Measurements from ENCODE around the gene PSMB4.

The PSMB4 gene

DNA sequence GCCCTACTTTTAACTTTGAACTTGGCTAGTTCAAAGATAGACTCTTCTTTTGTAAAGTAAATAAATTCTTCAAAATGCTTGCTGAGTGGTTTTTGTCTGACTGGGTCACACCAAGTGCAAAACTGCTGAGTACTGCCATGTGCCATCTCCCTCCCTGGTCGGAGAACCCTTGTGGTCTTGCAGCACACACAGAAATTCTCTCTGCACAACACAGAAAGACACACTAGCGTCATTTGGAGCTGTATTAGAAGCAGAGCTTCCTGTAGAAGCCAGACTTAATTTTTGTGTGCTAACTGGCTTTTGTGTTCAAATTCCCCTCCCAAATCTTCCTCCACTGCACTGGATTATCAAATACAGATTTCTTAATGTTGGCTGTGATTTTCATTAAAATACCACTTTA lies 2.5 kb downstream of the PSMB4 start:
- peaks cover 20% of the 10 kb centered on the region for H3K79me2 ChIP-seq (ENCODE audit: insufficient read depth, low read length)
- H3K27ac ChIP-seq (ENCODE audit: low read depth, low read length), result no peak overlapping the region
- no peaks in the 10 kb centered on the region for H3K9me3 ChIP-seq (ENCODE audit: insufficient read depth, low read length)
- H3K4me3 ChIP-seq (ENCODE audit: insufficient read depth, low read length, poor library complexity, severe bottlenecking), result no peak overlapping the region
- no peak overlapping the region for H3K4me2 ChIP-seq (ENCODE audit: low read depth, low read length, poor library complexity, severe bottlenecking)
- no peaks in the 10 kb centered on the region for H4K20me1 ChIP-seq (ENCODE audit: low read depth, low read length)
- peaks cover 3% of the 10 kb centered on the region; the same call in 1 of the 2 replicates for H3K36me3 ChIP-seq (ENCODE audit: low read length)
- peaks cover 35% of the 10 kb centered on the region for H3F3A ChIP-seq (ENCODE audit: insufficient read depth)
- TF ChIP-seq, protein P1, sequence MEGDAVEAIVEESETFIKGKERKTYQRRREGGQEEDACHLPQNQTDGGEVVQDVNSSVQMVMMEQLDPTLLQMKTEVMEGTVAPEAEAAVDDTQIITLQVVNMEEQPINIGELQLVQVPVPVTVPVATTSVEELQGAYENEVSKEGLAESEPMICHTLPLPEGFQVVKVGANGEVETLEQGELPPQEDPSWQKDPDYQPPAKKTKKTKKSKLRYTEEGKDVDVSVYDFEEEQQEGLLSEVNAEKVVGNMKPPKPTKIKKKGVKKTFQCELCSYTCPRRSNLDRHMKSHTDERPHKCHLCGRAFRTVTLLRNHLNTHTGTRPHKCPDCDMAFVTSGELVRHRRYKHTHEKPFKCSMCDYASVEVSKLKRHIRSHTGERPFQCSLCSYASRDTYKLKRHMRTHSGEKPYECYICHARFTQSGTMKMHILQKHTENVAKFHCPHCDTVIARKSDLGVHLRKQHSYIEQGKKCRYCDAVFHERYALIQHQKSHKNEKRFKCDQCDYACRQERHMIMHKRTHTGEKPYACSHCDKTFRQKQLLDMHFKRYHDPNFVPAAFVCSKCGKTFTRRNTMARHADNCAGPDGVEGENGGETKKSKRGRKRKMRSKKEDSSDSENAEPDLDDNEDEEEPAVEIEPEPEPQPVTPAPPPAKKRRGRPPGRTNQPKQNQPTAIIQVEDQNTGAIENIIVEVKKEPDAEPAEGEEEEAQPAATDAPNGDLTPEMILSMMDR (IDR thresholded peaks at IDR 0.05; ENCODE audit: insufficient read depth, low read length, poor library complexity, severe bottlenecking), result no peak
- no peak for TF ChIP-seq EZH2phosphoT487 (conservative IDR thresholded peaks at IDR 0.05; ENCODE audit: low read length)
- no peak overlapping the region for H2AFZ ChIP-seq (ENCODE audit: low read depth, low read length, severe bottlenecking)
- H3K27me3 ChIP-seq (ENCODE audit: low read length), result no peaks in the 10 kb centered on the region
- H3K9ac ChIP-seq (ENCODE audit: low read length), result no peak overlapping the region
- no peaks in the 10 kb centered on the region for H3K9me2 ChIP-seq (replicated peaks; ENCODE audit: insufficient read depth, low read length)

DNA sequence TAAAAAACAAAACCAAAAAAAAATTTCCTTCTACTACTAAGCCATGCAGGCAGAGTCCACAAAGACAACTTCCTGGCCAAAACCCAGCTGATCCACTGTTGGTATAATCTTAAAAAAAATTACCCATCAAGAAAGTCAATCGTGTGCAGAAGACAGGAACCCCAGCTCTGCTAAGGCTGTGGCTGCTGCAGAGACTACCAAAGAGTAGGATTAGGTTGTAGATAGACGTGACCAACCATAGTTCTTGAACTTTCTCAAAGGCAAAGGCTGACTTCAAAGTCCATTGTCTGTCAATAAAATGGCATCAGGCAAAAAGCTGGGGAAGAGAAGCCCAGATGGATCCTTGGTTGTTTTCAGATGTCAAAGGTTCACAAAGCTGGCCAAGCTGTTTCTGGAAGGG lies 3.4 kb downstream of the PSMB4 start:
- Histone ChIP-seq H3K4me2 (ENCODE audit: low read depth, low read length, poor library complexity, severe bottlenecking) (no peak overlapping the region), H3K9me3 (ENCODE audit: insufficient read depth, low read length) (no peaks in the 10 kb centered on the region), H3K9me2 (replicated peaks; ENCODE audit: insufficient read depth, low read length) (no peaks in the 10 kb centered on the region), H3K27me3 (ENCODE audit: low read length) (no peaks in the 10 kb centered on the region), H3K9ac (ENCODE audit: low read length) (no peak overlapping the region), H3K79me2 (ENCODE audit: insufficient read depth, low read length) (peaks cover 20% of the 10 kb centered on the region), H3K36me3 (ENCODE audit: low read length) (peaks cover 9% of the 10 kb centered on the region; the same call in 1 of the 2 replicates), H3F3A (ENCODE audit: insufficient read depth) (peaks cover 35% of the 10 kb centered on the region), H2AFZ (ENCODE audit: low read depth, low read length, severe bottlenecking) (no peak overlapping the region), H3K4me3 (ENCODE audit: insufficient read depth, low read length, poor library complexity, severe bottlenecking) (no peak overlapping the region), H3K27ac (ENCODE audit: low read depth, low read length) (no peak overlapping the region), H4K20me1 (ENCODE audit: low read depth, low read length) (no peaks in the 10 kb centered on the region)
- TF ChIP-seq, protein P1 (IDR thresholded peaks at IDR 0.05; ENCODE audit: insufficient read depth, low read length, poor library complexity, severe bottlenecking), result no peak
- TF ChIP-seq EZH2phosphoT487 (conservative IDR thresholded peaks at IDR 0.05; ENCODE audit: low read length), result no peak

DNA sequence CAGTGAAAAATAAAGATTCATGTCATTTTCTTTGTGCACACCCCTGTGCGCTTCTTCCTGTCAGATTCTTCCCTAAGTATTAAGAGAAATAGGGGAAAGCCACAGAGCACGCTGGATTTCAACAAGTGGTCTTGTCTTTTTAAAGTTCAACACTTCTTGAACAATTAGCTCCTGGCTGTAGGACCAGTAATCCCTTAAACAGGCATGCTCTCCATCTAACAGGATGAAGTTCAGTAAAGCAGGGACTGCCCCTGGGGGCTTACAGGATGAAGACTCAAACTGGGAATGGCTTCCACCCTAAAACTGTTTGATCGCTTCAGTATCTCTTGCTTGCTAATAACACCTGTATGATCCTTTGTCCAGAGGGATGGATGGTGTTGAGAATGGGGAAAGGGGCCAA lies 4.2 kb downstream of the PSMB4 start:
- TF ChIP-seq, protein P1 (IDR thresholded peaks at IDR 0.05; ENCODE audit: insufficient read depth, low read length, poor library complexity, severe bottlenecking), result no peak
- no peak for TF ChIP-seq EZH2phosphoT487 (conservative IDR thresholded peaks at IDR 0.05; ENCODE audit: low read length)
- Histone ChIP-seq H2AFZ (ENCODE audit: low read depth, low read length, severe bottlenecking) (no peak overlapping the region), H3K9me3 (ENCODE audit: insufficient read depth, low read length) (no peaks in the 10 kb centered on the region), H3F3A (ENCODE audit: insufficient read depth) (peaks cover 35% of the 10 kb centered on the region), H3K36me3 (ENCODE audit: low read length) (peaks cover 10% of the 10 kb centered on the region; the same call in 1 of the 2 replicates), H3K27ac (ENCODE audit: low read depth, low read length) (no peak overlapping the region), H4K20me1 (ENCODE audit: low read depth, low read length) (no peaks in the 10 kb centered on the region), H3K27me3 (ENCODE audit: low read length) (no peaks in the 10 kb centered on the region), H3K9ac (ENCODE audit: low read length) (no peak overlapping the region), H3K4me2 (ENCODE audit: low read depth, low read length, poor library complexity, severe bottlenecking) (no peak overlapping the region), H3K4me3 (ENCODE audit: insufficient read depth, low read length, poor library complexity, severe bottlenecking) (no peak overlapping the region), H3K79me2 (ENCODE audit: insufficient read depth, low read length) (peaks cover 20% of the 10 kb centered on the region), H3K9me2 (replicated peaks; ENCODE audit: insufficient read depth, low read length) (no peaks in the 10 kb centered on the region)

All from SU-DHL-6 (cell line).